T follicular helper cell (primary cell): ENCODE data around the gene DUSP5.
A peak's percentile ranks its signal among the peaks of the same experiment; 100 is the strongest.

Experiments used
- DNase-seq: peaks from one replicate; pipeline ENCODE4 v3.0.0-alpha.2; 2020; ENCODE audit warnings: low read depth

Gene DUSP5

DNA sequence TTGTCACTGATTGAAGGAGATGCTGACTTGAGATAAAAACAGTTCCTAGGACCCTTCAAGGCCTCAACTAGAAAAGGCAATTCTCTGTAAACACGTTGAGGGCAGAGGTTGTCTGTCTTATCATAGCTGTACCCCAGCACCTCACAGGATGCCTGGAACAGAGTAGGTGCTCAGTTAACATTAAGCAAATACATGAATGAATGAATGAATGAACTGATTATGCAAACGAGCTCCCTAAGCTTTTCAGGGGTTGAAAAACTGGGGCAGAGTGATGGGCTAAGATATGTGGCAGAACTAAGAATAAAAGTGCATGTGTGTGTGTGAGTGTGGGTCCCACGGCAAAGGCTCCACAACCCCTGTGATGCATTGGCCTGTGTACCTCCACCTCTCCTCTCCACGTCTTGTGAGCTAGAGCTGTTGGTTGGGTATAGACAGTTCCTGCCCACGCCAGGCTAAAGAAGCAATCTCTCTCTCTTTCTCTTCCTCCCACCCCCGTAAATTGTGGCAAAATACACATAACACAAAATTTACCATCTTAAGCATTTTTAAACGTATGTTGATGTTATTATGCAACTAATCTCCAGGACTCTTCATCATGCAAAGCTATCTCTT, 48.9 kb downstream of the DUSP5 start:
- no peak for DNase-seq

DNA sequence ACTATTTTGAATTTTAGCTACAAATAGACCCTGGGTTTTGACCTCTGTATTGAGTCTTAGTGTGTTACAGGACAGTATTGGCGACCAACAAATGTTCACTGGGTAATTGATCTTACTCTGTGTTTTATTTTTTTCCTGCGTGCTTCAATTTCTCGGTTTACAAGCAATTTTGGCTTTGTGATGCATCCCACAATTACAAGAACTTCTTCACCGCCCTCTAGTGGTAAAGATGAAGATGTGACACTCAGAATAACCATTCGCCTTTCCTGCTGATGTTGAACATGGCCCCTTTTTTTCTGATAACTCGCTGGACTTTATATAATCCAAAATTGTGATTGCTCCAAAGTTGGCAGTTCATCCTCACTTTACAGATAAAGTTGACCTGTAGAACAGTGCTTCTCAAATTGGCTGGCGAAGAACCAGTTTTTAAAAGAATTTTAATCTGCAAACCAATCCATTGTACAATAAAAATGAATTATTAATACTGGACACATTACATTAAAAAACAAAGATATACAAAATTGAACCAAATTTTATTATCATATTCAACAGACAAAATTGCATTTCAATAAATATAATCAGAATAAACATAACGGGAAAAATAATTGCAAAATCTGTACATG, 49.5 kb downstream of the DUSP5 start:
- DNase-seq: no peak

DNA sequence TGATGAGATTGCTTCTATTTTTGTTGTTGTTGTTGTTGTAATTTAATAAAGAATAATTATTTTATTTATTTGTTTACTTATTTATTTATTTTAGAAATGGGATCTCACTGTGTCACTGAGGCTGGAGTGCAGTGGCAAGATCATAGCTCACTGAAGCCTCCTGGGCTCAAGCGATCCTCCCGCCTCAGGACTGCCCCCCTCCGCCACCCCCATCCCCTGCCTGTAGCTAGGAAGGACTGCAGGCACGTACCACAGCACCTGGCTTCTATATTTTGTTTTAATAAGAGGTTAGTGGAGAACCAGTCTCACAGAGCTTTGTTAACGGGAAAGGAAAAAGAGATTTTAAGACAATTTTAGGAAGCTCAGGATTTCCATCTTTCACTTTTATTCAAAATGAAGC, 50.3 kb downstream of the DUSP5 start:
- DNase-seq: no peak

DNA sequence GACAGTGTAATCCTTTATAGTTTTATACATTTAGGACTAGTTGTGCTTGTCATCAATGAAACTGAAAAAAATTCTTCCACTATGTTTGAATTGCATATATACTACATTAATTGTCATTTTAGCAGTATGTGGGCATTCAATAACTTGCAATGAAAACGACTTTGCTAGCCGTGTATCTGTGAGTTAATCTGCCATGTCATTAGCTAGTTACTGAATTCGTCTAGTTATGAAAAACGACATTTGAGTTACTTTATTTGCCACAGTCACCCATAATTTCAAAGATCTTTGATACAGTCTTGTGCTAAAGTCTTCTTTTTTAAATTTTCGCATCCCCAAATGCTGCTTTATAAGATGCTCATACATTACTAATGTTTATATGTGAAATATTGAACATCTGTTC, 51.5 kb downstream of the DUSP5 start:
- DNase-seq: no peak

DNA sequence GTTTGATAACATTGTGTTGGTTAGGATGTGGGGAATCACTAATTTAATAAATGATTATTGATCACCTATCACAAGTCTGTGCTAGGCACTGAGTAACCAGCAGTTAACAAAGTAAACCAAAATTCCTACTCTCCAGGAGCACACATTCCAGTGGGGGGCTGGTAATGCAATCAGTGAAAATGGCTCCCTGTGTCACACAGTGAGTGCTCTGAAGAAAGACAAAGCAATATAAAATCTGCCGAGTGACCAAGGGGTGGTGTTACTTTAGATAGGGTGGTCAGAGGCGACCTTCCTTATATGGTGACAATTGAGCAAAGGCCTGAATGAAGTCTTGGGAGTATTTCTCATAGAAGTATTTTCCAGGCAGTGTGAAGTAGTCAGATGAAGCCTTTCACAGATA, 56.2 kb downstream of the DUSP5 start:
- no peak for DNase-seq

DNA sequence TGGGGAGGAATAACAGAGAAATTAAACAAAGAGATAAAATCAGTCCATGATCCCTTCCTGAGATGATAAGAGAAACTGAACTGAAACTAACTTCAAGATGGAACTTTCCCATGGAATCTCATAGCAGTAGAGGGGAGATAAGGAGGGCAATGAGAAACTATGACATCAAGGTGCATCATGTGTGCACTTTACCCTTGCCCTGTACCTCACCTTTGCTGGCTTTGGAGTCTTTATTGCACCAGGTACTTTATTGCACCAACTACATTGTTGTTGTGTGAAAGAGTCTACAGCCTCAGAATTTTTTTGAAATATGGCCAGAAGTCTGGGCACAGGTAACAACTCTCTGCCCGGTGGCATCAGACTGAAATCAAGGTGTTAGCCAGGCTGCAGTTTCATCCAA, 58.6 kb downstream of the DUSP5 start:
- no peak for DNase-seq

DNA sequence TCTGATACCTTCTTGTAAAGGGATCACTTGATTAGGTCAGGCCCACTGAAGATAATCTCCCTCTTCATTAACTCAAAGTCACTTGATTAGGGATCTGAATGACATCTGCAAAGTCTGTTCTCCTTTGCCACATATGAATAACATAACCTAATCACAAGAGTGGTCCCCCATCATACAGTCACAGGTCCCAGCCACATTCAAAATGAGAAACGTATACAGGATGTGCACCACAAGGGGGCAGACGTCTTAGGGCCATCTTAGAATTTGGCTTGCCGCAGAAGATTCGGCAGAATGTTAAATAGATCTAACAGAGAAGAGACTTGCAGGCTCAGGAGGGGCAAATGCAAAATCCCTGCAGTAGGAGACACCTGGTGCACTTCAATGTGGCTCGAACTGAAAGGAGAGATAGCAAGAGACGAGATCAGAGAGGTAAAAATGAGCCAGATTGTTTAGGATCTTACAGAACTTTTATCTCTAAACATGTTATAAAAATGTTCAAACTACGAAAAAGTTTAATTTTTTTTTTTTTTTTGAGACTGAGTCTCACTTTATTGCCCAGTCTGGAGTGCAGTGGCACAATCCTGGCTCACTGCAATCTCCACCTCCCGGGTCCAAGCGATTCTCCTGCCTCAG, 59.4 kb downstream of the DUSP5 start:
- DNase-seq: peak; percentile 52

DNA sequence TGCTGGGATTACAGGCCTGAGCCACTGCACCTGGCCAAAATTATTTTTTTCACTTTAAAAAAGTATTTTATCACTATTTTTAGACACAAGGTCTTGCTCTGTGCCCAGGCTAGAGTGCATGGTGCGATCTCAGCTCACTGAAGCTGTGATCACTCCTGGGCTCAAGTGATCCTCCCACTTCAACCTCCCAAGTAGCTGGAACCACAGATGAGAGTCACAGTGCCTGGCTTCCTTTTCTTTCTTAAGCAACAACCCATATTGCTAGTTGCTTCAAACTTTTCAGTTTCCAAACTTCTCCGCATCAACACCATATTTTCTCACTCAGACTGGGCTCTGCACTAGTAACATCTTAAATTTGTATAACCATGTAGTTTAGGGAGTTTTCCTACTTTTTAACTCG, 60.3 kb downstream of the DUSP5 start:
- DNase-seq: no peak

DNA sequence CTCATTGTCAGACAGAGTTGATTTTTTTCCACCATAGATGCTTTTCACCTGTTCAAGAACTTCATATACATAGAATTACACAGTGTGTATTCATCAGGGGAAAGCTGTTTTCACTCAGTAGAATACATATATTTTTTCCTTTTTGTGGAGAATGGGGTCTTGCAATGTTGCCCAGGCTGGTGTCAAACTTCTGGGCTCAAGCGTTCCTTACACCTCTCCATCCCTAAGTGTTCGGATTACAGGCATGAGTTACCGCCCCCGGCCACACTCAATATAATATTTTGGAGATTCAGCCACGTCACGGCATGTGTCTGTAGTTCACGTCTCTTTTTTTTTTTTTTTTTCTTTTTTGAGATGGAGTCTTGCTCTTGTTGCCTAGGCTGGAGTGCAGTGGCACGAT, 62.3 kb downstream of the DUSP5 start:
- DNase-seq: no peak
